H1 (cell line): Measurements from ENCODE around the gene RBM47. TPM values are rescaled to one million over a fixed set of nuclear protein-coding genes. Genes with fewer than 3 reads are reported as not detected.

ENCODE experiments used
- CTCF ChIA-PET: fragments of 300-600 bp; sonication (Branson Sonifier 250); formaldehyde crosslinking; loops from one replicate; lab custom pipeline; 2021; ENCODE audit not compliant: partially characterized antibody; lab: Charles Lee
- POLR2A ChIA-PET: fragments of 300-600 bp; sonication (Branson Sonifier 250); formaldehyde crosslinking; loops from one replicate; lab custom pipeline; 2021; ENCODE audit warnings: inconsistent platforms; ENCODE audit not compliant: partially characterized antibody; lab: Charles Lee
- DNase-seq, 2 experiments: peaks; one replicate each; pipeline versions ENCODE4 v3.0.0 to v3.0.0-alpha.2; 2010 to 2022; ENCODE audit warnings: low spot score in 2 of 2, low read depth in 1 of 2, mixed read lengths in 1 of 2
- FAIRE-seq: peaks from 2 replicates; lab custom pipeline; 2011; peaks lifted over from hg19 to GRCh38; lab: Jason Lieb, UNC
- H2AFZ ChIP-seq: 2 replicates; pipeline ENCODE4 v1.8.1; 2012; ENCODE audit warnings: low read length, inconsistent platforms
- H2AK5ac ChIP-seq: 2 replicates; pipeline ENCODE4 v1.6.1; 2013; ENCODE audit warnings: low read depth, low read length
- H2BK120ac ChIP-seq: replicated peaks from 2 replicates; pipeline ENCODE3; 2013; ENCODE audit warnings: low read depth, low read length, inconsistent platforms
- H2BK12ac ChIP-seq: 2 replicates; pipeline ENCODE4 v1.6.1; 2013; ENCODE audit warnings: low read depth, low read length
- H2BK15ac ChIP-seq: 2 replicates; pipeline ENCODE4 v1.6.1; 2013; ENCODE audit warnings: low read length
- H2BK20ac ChIP-seq: 2 replicates; pipeline ENCODE4 v1.6.1; 2013; ENCODE audit warnings: low read length
- H2BK5ac ChIP-seq: 2 replicates; pipeline ENCODE4 v1.6.1; 2013; ENCODE audit warnings: low read depth, low read length
- H3K14ac ChIP-seq: 2 replicates; pipeline ENCODE4 v1.6.1; 2013; ENCODE audit warnings: inconsistent platforms; ENCODE audit not compliant: insufficient read length
- H3K18ac ChIP-seq: 2 replicates; pipeline ENCODE4 v1.6.1; 2013; ENCODE audit warnings: low read length; ENCODE audit errors: extremely low read depth
- H3K23ac ChIP-seq: 2 replicates; pipeline ENCODE4 v1.6.1; 2013; ENCODE audit warnings: inconsistent platforms; ENCODE audit not compliant: insufficient read length
- H3K23me2 ChIP-seq: 2 replicates; pipeline ENCODE4 v1.6.1; 2013; ENCODE audit warnings: low read depth, low read length
- H3K27ac ChIP-seq: 2 replicates; pipeline ENCODE4 v1.6.1; 2011; ENCODE audit warnings: low read depth, low read length, inconsistent platforms
- H3K27me3 ChIP-seq, 4 experiments: replicated peaks in 1 of 4; 1 replicate in 1 of 4; 2 replicates in 3 of 4; pipeline versions ENCODE4 v1.6.1 to v1.8.1; 2011 to 2013; ENCODE audit warnings: low read length in 3 of 4, mild to moderate bottlenecking in 3 of 4, inconsistent platforms in 2 of 4, mixed read lengths in 2 of 4, moderate library complexity in 1 of 4; ENCODE audit not compliant: control insufficient read depth in 3 of 4, insufficient read depth in 3 of 4; ENCODE audit errors: extremely low read depth in 1 of 4
- H3K36me3 ChIP-seq, 4 experiments: 2 replicates each; pipeline versions ENCODE4 v1.6.1 to v1.8.1; 2011 to 2013; ENCODE audit warnings: mild to moderate bottlenecking in 4 of 4, low read length in 3 of 4, moderate library complexity in 2 of 4, control low read depth in 1 of 4, inconsistent platforms in 1 of 4; ENCODE audit not compliant: insufficient read depth in 4 of 4, control insufficient read depth in 2 of 4
- H3K4ac ChIP-seq: replicated peaks from 2 replicates; pipeline ENCODE3; 2013; ENCODE audit warnings: low read length, low read depth, mixed read lengths, inconsistent platforms; ENCODE audit not compliant: insufficient read length
- H3K4me1 ChIP-seq, 4 experiments: replicated peaks in 1 of 4; 1 replicate in 1 of 4; 2 replicates in 3 of 4; pipeline versions ENCODE4 v1.6.1 to v1.8.1; 2011 to 2013; ENCODE audit warnings: low read length in 3 of 4, inconsistent platforms in 2 of 4, mixed read lengths in 1 of 4; ENCODE audit not compliant: insufficient read depth in 4 of 4, control insufficient read depth in 3 of 4
- H3K4me2 ChIP-seq, 2 experiments: 2 replicates each; pipeline versions ENCODE4 v1.6.1 to v1.8.1; 2011 to 2013; ENCODE audit warnings: low read depth in 2 of 2, low read length in 2 of 2, control low read depth in 1 of 2, inconsistent platforms in 1 of 2, mild to moderate bottlenecking in 1 of 2; ENCODE audit not compliant: insufficient read depth in 1 of 2
- H3K4me3 ChIP-seq, 4 experiments: fragments of 200-600, 300-600 bp in 1 of 4; sonication (generic), shearing (Covaris generic), sonication (Bioruptor Twin) in 1 of 4; 2 replicates each; pipeline versions ENCODE4 v1.5.1 to v1.8.1; 2011 to 2016; ENCODE audit warnings: low read length in 4 of 4, low read depth in 3 of 4, control low read depth in 2 of 4, inconsistent platforms in 2 of 4, mild to moderate bottlenecking in 2 of 4, mixed read lengths in 1 of 4, moderate library complexity in 1 of 4; ENCODE audit not compliant: insufficient read depth in 2 of 4; ENCODE audit errors: extremely low read depth in 1 of 4
- H3K56ac ChIP-seq: replicated peaks from 2 replicates; pipeline ENCODE3; 2013; ENCODE audit warnings: low read depth, mild to moderate bottlenecking, mixed read lengths, low read length, inconsistent platforms; ENCODE audit not compliant: insufficient read length
- H3K79me1 ChIP-seq: 2 replicates; pipeline ENCODE4 v1.6.1; 2013; ENCODE audit warnings: low read depth, low read length, control low read depth
- H3K79me2 ChIP-seq, 2 experiments: 2 replicates each; pipeline versions ENCODE4 v1.6.1 to v1.8.1; 2012 to 2013; ENCODE audit warnings: low read length in 2 of 2, mild to moderate bottlenecking in 2 of 2, inconsistent platforms in 1 of 2; ENCODE audit not compliant: insufficient read depth in 2 of 2, control insufficient read depth in 1 of 2
- H3K9ac ChIP-seq, 4 experiments: replicated peaks in 1 of 4; 1 replicate in 1 of 4; 2 replicates in 3 of 4; pipeline versions ENCODE4 v1.6.1 to v1.8.1; 2011 to 2013; ENCODE audit warnings: low read depth in 3 of 4, low read length in 3 of 4, control low read depth in 2 of 4, mild to moderate bottlenecking in 2 of 4, moderate library complexity in 2 of 4, inconsistent platforms in 1 of 4; ENCODE audit errors: extremely low read depth in 1 of 4
- H3K9me3 ChIP-seq, 2 experiments: 2 replicates each; pipeline versions ENCODE4 v1.6.1 to v1.8.1; 2012 to 2013; ENCODE audit warnings: mild to moderate bottlenecking in 2 of 2, moderate library complexity in 2 of 2, control low read depth in 1 of 2, inconsistent platforms in 1 of 2, low read depth in 1 of 2, low read length in 1 of 2, mixed read lengths in 1 of 2; ENCODE audit not compliant: insufficient read depth in 2 of 2
- H4K20me1 ChIP-seq, 2 experiments: replicated peaks in 1 of 2; 2 replicates each; pipeline versions ENCODE3 to v1.8.1; 2011 to 2013; ENCODE audit warnings: inconsistent platforms in 2 of 2, low read length in 2 of 2, mild to moderate bottlenecking in 1 of 2; ENCODE audit not compliant: insufficient read depth in 2 of 2, control insufficient read depth in 1 of 2
- H4K5ac ChIP-seq: 2 replicates; pipeline ENCODE4 v1.6.1; 2013; ENCODE audit warnings: low read length, low read depth, mixed read lengths, inconsistent platforms; ENCODE audit not compliant: insufficient read length
- H4K8ac ChIP-seq: 2 replicates; pipeline ENCODE4 v1.8.0; 2013; ENCODE audit warnings: mild to moderate bottlenecking, moderate library complexity, low read length, inconsistent platforms; ENCODE audit not compliant: insufficient read depth; ENCODE audit errors: extremely low read depth
- H4K91ac ChIP-seq: replicated peaks from 2 replicates; pipeline ENCODE3; 2013; ENCODE audit warnings: low read length, mixed read lengths, inconsistent platforms; ENCODE audit not compliant: insufficient read length
- BACH1 ChIP-seq: IDR thresholded peaks from 2 replicates; pipeline ENCODE4 v1.6.1; 2012; ENCODE audit warnings: low read length, improper control_type of control experiment
- CREB1 ChIP-seq: IDR thresholded peaks from 2 replicates; pipeline ENCODE4 v1.6.1; 2012; ENCODE audit warnings: inconsistent platforms
- JUND ChIP-seq: IDR thresholded peaks from 2 replicates; pipeline ENCODE4 v1.6.1; 2011; ENCODE audit warnings: mild to moderate bottlenecking, improper control_type of control experiment, low read length
- MAFK ChIP-seq: IDR thresholded peaks from 2 replicates; pipeline ENCODE4 v1.6.1; 2012; ENCODE audit warnings: low read depth, mild to moderate bottlenecking, improper control_type of control experiment, low read length
- WGBS, 2 experiments: shearing (Covaris generic) in 1 of 2; methylation state at CpG; one replicate each; pipeline versions ENCODE4 v1.1.6 to v1.1.7; 2013 to 2015; ENCODE audit warnings: low lambda C conversion rate in 2 of 2, mixed read lengths in 2 of 2, inconsistent platforms in 1 of 2, low coverage in 1 of 2, missing lambda C conversion rate in 1 of 2; ENCODE audit not compliant: insufficient replicate concordance in 2 of 2, insufficient coverage in 1 of 2, insufficient read length in 1 of 2; ENCODE audit errors: extremely low coverage in 1 of 2, missing lambda C conversion rate in 1 of 2; 5-methylcytosine and 5-hydroxymethylcytosine counted together
- polyA plus RNA-seq, 7 experiments: library from polyadenylated mRNA; depleted of rRNA in 3 of 7; stranded (reverse) in 5 of 7; unstranded in 2 of 7; fragments of >200 nt in 5 of 7; fragments of 200-250 nt in 2 of 7; gene quantifications; 1 replicate in 5 of 7; 2 replicates in 1 of 7; 4 replicates in 1 of 7; pipeline versions ENCODE4 v1.2.1 to v1.2.3, GENCODE V29; 2011 to 2013; ENCODE audit warnings: missing spikeins in 2 of 7, mixed read lengths in 2 of 7
- total RNA-seq: library from RNA; stranded (reverse); fragmentation: NEBNext Ultra II Directional; extraction: Animal tissue kit (Norgen Biotek cat#: 25700); gene quantifications from 2 replicates; pipeline ENCODE4 v1.2.1, GENCODE V29; 2021

The RBM47 gene
- total and polyA plus RNA-seq, 2 of the 8 experiments (the other 6 are each of a cell fraction or from before 2014, with no cell fraction given), result 42.8 to 78.9 TPM

DNA sequence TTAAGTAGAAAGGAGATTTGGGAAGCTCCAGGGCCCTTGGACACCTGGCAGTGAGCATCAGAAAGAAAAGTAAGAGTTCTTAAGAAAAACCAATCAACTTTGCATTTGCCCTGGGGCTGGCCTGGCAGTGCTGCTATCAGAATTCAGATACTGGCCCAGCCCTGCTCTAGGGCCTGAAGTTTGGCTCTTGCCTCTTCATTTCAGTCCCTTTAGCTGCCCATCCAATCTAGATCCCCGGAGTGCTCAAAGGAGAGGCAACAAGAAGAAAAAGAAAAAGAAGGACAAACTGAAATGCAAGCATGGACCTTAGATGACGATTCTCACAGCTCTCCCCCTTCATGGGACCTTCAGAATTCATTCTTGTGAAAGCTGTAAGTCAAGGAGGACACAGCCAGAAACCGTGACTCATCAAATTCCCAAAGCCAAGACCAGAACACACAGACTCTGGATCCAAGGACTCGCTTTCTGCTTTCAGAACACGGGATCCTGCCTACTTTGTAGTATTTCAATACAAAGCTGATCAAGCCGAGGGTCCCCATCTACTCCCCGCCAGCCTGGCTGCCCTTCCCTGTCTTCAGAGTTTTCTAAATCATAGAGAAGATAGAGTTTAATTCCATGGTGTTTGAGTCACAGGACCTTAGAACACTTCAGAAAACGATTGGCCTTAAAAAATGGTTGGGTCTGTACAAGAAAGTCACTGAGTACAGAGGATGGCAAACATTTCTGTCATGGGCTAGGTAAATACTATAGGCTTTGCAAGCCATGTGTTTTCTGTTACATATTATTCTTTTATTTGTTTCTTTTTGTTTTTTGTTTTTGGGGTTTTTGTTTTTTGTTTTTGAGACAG is 103.7 kb downstream of the RBM47 start:
- H3K4me3 ChIP-seq, result no peak overlapping the region
- POLR2A ChIA-PET, result interaction anchor here (0.8 kb wide), 1 partner anchor 112 kb away, joined by 3 read pairs; no protein-coding TSS in a partner anchor

More for the DNA sequence above, 103.7 kb downstream of the RBM47 start:
- no peaks in the 10 kb centered on the region for H4K20me1 ChIP-seq
- H3K56ac ChIP-seq, result no peak overlapping the region
- H4K91ac ChIP-seq, result no peak overlapping the region
- H4K5ac ChIP-seq, result no peak overlapping the region
- H3K27ac ChIP-seq, result no peak overlapping the region
- H3K4me1 ChIP-seq, result peaks cover 0 to 11% (median 3%) of the 10 kb centered on the region in 4 experiments; a peak in 4 of 7 replicates
- H3K9me3 ChIP-seq, result no peaks in the 10 kb centered on the region
- no peak overlapping the region for H3K4me2 ChIP-seq
- H3K18ac ChIP-seq, result no peak overlapping the region; the same call in 1 of the 2 replicates
- no peaks in the 10 kb centered on the region for H3K27me3 ChIP-seq
- 67% methylated on average over 8 of the region's 8 CpGs; no CpG with 5 or more reads in 1 of the 2 experiments for WGBS, 2 experiments
- no peak overlapping the region for H3K14ac ChIP-seq
- no peak overlapping the region for H3K23ac ChIP-seq
- no peaks in the 10 kb centered on the region for H3K36me3 ChIP-seq
- 0 out of 2 replicates have a peak overlapping the region, but pooled peaks have one; percentile 19 for H2BK15ac ChIP-seq
- no peak overlapping the region for H2BK20ac ChIP-seq
- peak; percentile 71 for FAIRE-seq
- H3K79me1 ChIP-seq, result no peaks in the 10 kb centered on the region
- no peak overlapping the region; the same call in 1 of the 2 replicates for H2BK12ac ChIP-seq
- H3K9ac ChIP-seq, result peak overlapping the region in 1 of 4 experiments; percentile 18; a peak in 1 of 7 replicates
- peaks cover 0 to 2% of the 10 kb centered on the region in 2 experiments; a peak in 1 of 4 replicates for H3K79me2 ChIP-seq
- H2AK5ac ChIP-seq, result no peak overlapping the region
- H2BK5ac ChIP-seq, result 0 out of 2 replicates have a peak overlapping the region, but pooled peaks have one; percentile 61
- H2BK120ac ChIP-seq, result no peak overlapping the region
- CTCF ChIA-PET, result interaction anchor here (1.0 to 1.4 kb wide), 2 partner anchors 13 to 194 kb away, joined by 3 to 4 read pairs; no protein-coding TSS in a partner anchor
- no peak overlapping the region for H4K8ac ChIP-seq
- peak in 1 of 2 experiments; percentile 38 for DNase-seq
- no peak for TF ChIP-seq CREB1
- 0 out of 2 replicates have a peak, but pooled peaks have one; percentile 24 for TF ChIP-seq JUND
- TF ChIP-seq BACH1, result peak; percentile 94
- TF ChIP-seq MAFK, result peak; percentile 75
- H2AFZ ChIP-seq, result no peak overlapping the region
- H3K23me2 ChIP-seq, result no peaks in the 10 kb centered on the region
- H3K4ac ChIP-seq, result no peak overlapping the region
